Esophagus squamous epithelium (tissue), 4 donors: ENCODE measurements around the gene JAZF1.

Experiments used
- CTCF ChIP-seq, 6 experiments: fragments of 450-650 bp in 4 of 6; fragments of 200-600 bp in 2 of 6; sonication (generic) in 2 of 6; IDR thresholded peaks; one replicate each; pipeline ENCODE4 v1.5.1; 2016 to 2019; ENCODE audit warnings: antibody characterized with exemption in 6 of 6, mild to moderate bottlenecking in 4 of 6, moderate library complexity in 4 of 6
- POLR2A ChIP-seq, 4 donors: fragments of 450-650 bp; IDR thresholded peaks; one replicate each; pipeline ENCODE4 v1.6.1; 2017; ENCODE audit warnings: antibody characterized with exemption in 4 of 4, mild to moderate bottlenecking in 4 of 4, moderate library complexity in 3 of 4

- TF ChIP-seq CTCF (IDR thresholded peaks at IDR 0.05) (no peak), POLR2A (IDR thresholded peaks at IDR 0.05) (no peak)
Measured at GRCh38 chr7:27895551-27895950, 285.0 kb downstream of the JAZF1 start.
